Neural progenitor cell (in vitro differentiated cells): ENCODE measurements around the gene FIG4. TPM values are rescaled to one million over a fixed set of nuclear protein-coding genes. Genes with fewer than 3 reads are reported as not detected.
"Not testable (repeated sequence)": the region's sequence is repeated elsewhere in the genome, so short reads cannot be mapped to it uniquely, and the experiment has no call there.

Experiments used
- DNase-seq: peaks from one replicate; pipeline ENCODE4 v3.0.0-alpha.2; 2016; ENCODE audit warnings: low spot score
- H2AFZ ChIP-seq: fragments of 200-600 bp; sonication (generic); replicated peaks from 2 replicates; pipeline ENCODE4 v1.6.1; 2016; ENCODE audit warnings: antibody characterized with exemption
- H3F3A ChIP-seq: fragments of 200-600 bp; sonication (generic); 2 replicates; pipeline ENCODE4 v1.6.1; 2016; ENCODE audit warnings: antibody characterized with exemption, low read depth
- H3K27ac ChIP-seq: fragments of 200-600 bp; sonication (generic); 2 replicates; pipeline ENCODE4 v1.5.1; 2016; ENCODE audit warnings: mild to moderate bottlenecking
- H3K27me3 ChIP-seq: fragments of 200-600 bp; sonication (generic); 2 replicates; pipeline ENCODE4 v1.6.1; 2016; ENCODE audit warnings: mild to moderate bottlenecking, moderate library complexity
- H3K36me3 ChIP-seq: fragments of 200-600 bp; sonication (generic); 2 replicates; pipeline ENCODE4 v1.5.1; 2016
- H3K4me1 ChIP-seq: fragments of 200-600 bp; sonication (generic); 2 replicates; pipeline ENCODE4 v1.6.1; 2016; ENCODE audit warnings: mixed run types
- H3K4me2 ChIP-seq: fragments of 200-600 bp; sonication (generic); 2 replicates; pipeline ENCODE4 v1.6.1; 2016
- H3K4me3 ChIP-seq: fragments of 200-600 bp; sonication (generic); 2 replicates; pipeline ENCODE4 v1.5.1; 2016
- H3K79me2 ChIP-seq: fragments of 200-600 bp; sonication (generic); 2 replicates; pipeline ENCODE4 v1.6.1; 2016; ENCODE audit warnings: low read depth
- H3K9ac ChIP-seq: fragments of 200-600 bp; sonication (generic); 2 replicates; pipeline ENCODE4 v1.6.1; 2016
- H3K9me3 ChIP-seq: fragments of 200-600 bp; sonication (generic); 2 replicates; pipeline ENCODE4 v1.5.1; 2016; ENCODE audit warnings: low read depth
- H4K20me1 ChIP-seq: fragments of 200-600 bp; sonication (generic); 2 replicates; pipeline ENCODE4 v1.6.1; 2016; ENCODE audit warnings: low read depth
- H3K27ac Mint-ChIP-seq: 3 replicates; pipeline ENCODE4 v1.8.0; 2021; ENCODE audit warnings: mixed read lengths
- H3K27me3 Mint-ChIP-seq: 2 replicates; pipeline ENCODE4 v1.8.0; 2022; ENCODE audit warnings: low read depth, mild to moderate bottlenecking, inconsistent platforms, moderate library complexity, mixed read lengths; ENCODE audit not compliant: insufficient read depth
- H3K36me3 Mint-ChIP-seq: 3 replicates; pipeline ENCODE4 v1.8.0; 2021; ENCODE audit warnings: mixed read lengths
- H3K4me1 Mint-ChIP-seq: 3 replicates; pipeline ENCODE4 v1.8.0; 2021; ENCODE audit warnings: mixed read lengths
- H3K4me3 Mint-ChIP-seq: 3 replicates; pipeline ENCODE4 v1.8.0; 2021; ENCODE audit warnings: mild to moderate bottlenecking, moderate library complexity, mixed read lengths
- H3K9me3 Mint-ChIP-seq: 3 replicates; pipeline ENCODE4 v1.8.0; 2020; ENCODE audit warnings: mixed read lengths
- CTCF ChIP-seq: fragments of 200-600 bp; sonication (generic); IDR thresholded peaks from 2 replicates; pipeline ENCODE4 v1.5.1; 2017; ENCODE audit warnings: antibody characterized with exemption, mild to moderate bottlenecking
- EZH2 ChIP-seq: fragments of 200-600 bp; sonication (generic); IDR thresholded peaks from 2 replicates; pipeline ENCODE4 v1.6.1; 2017; ENCODE audit warnings: antibody characterized with exemption, mild to moderate bottlenecking, moderate library complexity
- EZH2phosphoT487 ChIP-seq: fragments of 200-600 bp; sonication (generic); IDR thresholded peaks from 2 replicates; pipeline ENCODE4 v1.6.1; 2017; ENCODE audit warnings: antibody characterized with exemption
- total RNA-seq: library from RNA; depleted of rRNA; stranded (reverse); fragments of >200 nt; gene quantifications from 2 replicates; pipeline ENCODE4 v1.2.3, GENCODE V29; 2015; ENCODE audit warnings: low replicate concordance

The FIG4 gene
- total RNA-seq, 1 donor from 2014 or later: 51.3 TPM

- no peaks in the 10 kb centered on the region for H3K4me1 Mint-ChIP-seq
- H2AFZ ChIP-seq: no peak overlapping the region
- H3K36me3 Mint-ChIP-seq: peaks cover 6% of the 10 kb centered on the region
- no peaks in the 10 kb centered on the region for H3K79me2 ChIP-seq
- no peaks in the 10 kb centered on the region for H3K4me1 ChIP-seq
- H3K9ac ChIP-seq: no peak overlapping the region
- H3K27me3 Mint-ChIP-seq: no peaks in the 10 kb centered on the region
- H3K27ac ChIP-seq: no peak overlapping the region
- H3K9me3 ChIP-seq: no peaks in the 10 kb centered on the region
- no peak for DNase-seq
- no peak overlapping the region for H3K4me2 ChIP-seq
- no peaks in the 10 kb centered on the region for H3K36me3 ChIP-seq
- H3K27ac Mint-ChIP-seq: no peak overlapping the region
- H4K20me1 ChIP-seq: no peaks in the 10 kb centered on the region
- no peaks in the 10 kb centered on the region for H3K27me3 ChIP-seq
- H3K9me3 Mint-ChIP-seq: peaks cover 10% of the 10 kb centered on the region
- H3K4me3 Mint-ChIP-seq: no peak overlapping the region
- no peak overlapping the region for H3K4me3 ChIP-seq
- TF ChIP-seq CTCF (no peak), EZH2 (no peak), EZH2phosphoT487 (no peak)
- H3F3A ChIP-seq: no peaks in the 10 kb centered on the region
Observed at GRCh38 chr6:109826551-109826950, 135.5 kb downstream of the FIG4 start.

GRCh38 chr6:109831352-109831751 is 140.3 kb downstream of the FIG4 start:
- not testable (repeated sequence) for H3K9me3 ChIP-seq, H3K79me2 ChIP-seq, H3K27ac ChIP-seq, H4K20me1 ChIP-seq, H3K4me1 Mint-ChIP-seq, H3K27ac Mint-ChIP-seq, H3K27me3 ChIP-seq, H3K9ac ChIP-seq, H3K4me2 ChIP-seq, H3K4me3 Mint-ChIP-seq, H3K4me1 ChIP-seq, H3K4me3 ChIP-seq, H3K36me3 Mint-ChIP-seq, H2AFZ ChIP-seq, H3K27me3 Mint-ChIP-seq, H3K36me3 ChIP-seq, H3F3A ChIP-seq, DNase-seq
- peaks cover 16% of the 10 kb centered on the region for H3K9me3 Mint-ChIP-seq

GRCh38 chr6:109834131-109834530 is 143.0 kb downstream of the FIG4 start:
- Histone ChIP-seq H3K4me3 (no peak overlapping the region), H3K27ac (no peak overlapping the region), H3K79me2 (no peaks in the 10 kb centered on the region), H3K27me3 (no peaks in the 10 kb centered on the region), H4K20me1 (no peaks in the 10 kb centered on the region), H3K4me2 (no peak overlapping the region), H3K36me3 (no peaks in the 10 kb centered on the region), H3K4me1 (no peaks in the 10 kb centered on the region), H3K9ac (no peak overlapping the region), H3K9me3 (no peaks in the 10 kb centered on the region), H3F3A (no peaks in the 10 kb centered on the region), H2AFZ (no peak overlapping the region)
- TF ChIP-seq EZH2: no peak
- TF ChIP-seq CTCF: no peak
- no peak for TF ChIP-seq EZH2phosphoT487
- Mint-ChIP-seq H3K4me3 (no peak overlapping the region), H3K27me3 (no peaks in the 10 kb centered on the region), H3K9me3 (peaks cover 16% of the 10 kb centered on the region), H3K36me3 (peaks cover 5% of the 10 kb centered on the region), H3K4me1 (no peaks in the 10 kb centered on the region), H3K27ac (no peak overlapping the region)
- no peak for DNase-seq

GRCh38 chr6:109834595-109835437 is 143.7 kb downstream of the FIG4 start:
- no peak overlapping the region for H3K27ac ChIP-seq
- no peaks in the 10 kb centered on the region for H4K20me1 ChIP-seq
- no peak overlapping the region for H3K4me3 Mint-ChIP-seq
- no peaks in the 10 kb centered on the region for H3K27me3 ChIP-seq
- no peak overlapping the region for H3K27ac Mint-ChIP-seq
- no peak for DNase-seq
- H3F3A ChIP-seq: no peaks in the 10 kb centered on the region
- no peaks in the 10 kb centered on the region for H3K79me2 ChIP-seq
- no peak overlapping the region for H2AFZ ChIP-seq
- no peak overlapping the region for H3K4me3 ChIP-seq
- no peaks in the 10 kb centered on the region for H3K27me3 Mint-ChIP-seq
- no peak overlapping the region for H3K9ac ChIP-seq
- peaks cover 5% of the 10 kb centered on the region for H3K36me3 Mint-ChIP-seq
- no peaks in the 10 kb centered on the region for H3K9me3 ChIP-seq
- TF ChIP-seq CTCF (no peak), EZH2phosphoT487 (no peak), EZH2 (no peak)
- H3K4me1 ChIP-seq: no peaks in the 10 kb centered on the region
- no peaks in the 10 kb centered on the region for H3K36me3 ChIP-seq
- H3K4me1 Mint-ChIP-seq: no peaks in the 10 kb centered on the region
- no peak overlapping the region for H3K4me2 ChIP-seq
- H3K9me3 Mint-ChIP-seq: peaks cover 15% of the 10 kb centered on the region
